ENCODE measurements around the gene PTK6. TPM values are rescaled to one million over a fixed set of nuclear protein-coding genes. Genes with fewer than 3 reads are reported as not detected.

Gene PTK6
- total and polyA plus RNA-seq, 9 donors = 0.07 to 0.46 (median 0.12) TPM; not detected in 2

DNA sequence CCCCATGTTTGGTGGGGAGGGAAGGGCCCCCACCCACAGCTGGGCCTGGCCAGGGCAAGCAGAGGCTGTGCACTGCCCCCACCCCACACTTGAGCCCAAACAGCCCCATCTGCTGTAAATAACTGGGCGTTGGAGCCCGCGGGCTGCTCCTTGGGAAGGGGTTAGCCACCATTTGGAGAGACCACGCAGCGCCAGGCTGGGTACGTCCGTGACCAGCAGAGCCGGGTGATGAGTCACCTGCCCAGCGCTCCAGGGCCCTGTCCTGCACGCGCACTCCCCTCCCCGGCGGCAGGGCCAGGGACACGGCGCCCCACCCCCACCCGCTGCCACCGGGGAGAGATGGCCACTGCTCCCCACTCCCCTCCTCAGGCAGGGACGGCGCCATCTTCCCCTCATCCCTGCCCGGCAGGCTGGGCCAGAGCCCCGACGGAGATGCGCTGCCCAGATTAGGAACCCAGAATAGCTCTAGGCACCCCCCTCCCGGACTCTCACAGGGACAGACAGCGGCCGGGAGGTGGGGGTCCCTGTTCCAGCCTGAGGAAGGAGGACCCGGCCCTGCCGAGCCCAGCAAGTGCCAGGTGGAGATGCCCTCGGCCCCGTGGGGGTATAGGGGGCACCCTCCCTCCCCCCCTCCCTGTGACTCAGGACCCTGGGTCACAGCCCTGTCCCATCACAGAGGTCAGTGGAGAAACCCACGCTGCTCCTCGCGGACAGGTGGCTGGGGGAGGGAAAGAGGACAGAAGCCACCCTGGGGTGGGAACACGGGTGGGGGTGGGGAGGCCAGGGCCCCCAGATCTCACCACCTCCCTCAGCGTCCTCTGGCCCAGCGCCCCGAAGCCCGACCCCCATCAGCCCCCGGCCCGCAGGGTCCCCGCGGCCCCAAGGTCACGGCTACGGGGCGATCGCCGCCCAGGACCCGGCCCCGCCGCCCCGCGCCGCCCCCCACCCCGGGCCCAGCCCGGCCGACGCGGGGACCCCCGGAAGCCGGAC is 38.9 kb downstream of the PTK6 start:
- DNase-seq = peak in 1 of 5 donors; percentile 17
- intact Hi-C loops (cut with DNase I) = no loop called here
- 6 to 9% (median 8%) methylated on average over 30 to 60 of the region's 60 CpGs for WGBS, 3 donors
- peaks cover 4% of the 10 kb centered on the region for H3K4me1 ChIP-seq (ENCODE audit: insufficient read depth)
- no peak for TF ChIP-seq EP300 (IDR thresholded peaks at IDR 0.05)
- TF ChIP-seq POLR2A (IDR thresholded peaks at IDR 0.05) = no peak
- TF ChIP-seq, protein P1, sequence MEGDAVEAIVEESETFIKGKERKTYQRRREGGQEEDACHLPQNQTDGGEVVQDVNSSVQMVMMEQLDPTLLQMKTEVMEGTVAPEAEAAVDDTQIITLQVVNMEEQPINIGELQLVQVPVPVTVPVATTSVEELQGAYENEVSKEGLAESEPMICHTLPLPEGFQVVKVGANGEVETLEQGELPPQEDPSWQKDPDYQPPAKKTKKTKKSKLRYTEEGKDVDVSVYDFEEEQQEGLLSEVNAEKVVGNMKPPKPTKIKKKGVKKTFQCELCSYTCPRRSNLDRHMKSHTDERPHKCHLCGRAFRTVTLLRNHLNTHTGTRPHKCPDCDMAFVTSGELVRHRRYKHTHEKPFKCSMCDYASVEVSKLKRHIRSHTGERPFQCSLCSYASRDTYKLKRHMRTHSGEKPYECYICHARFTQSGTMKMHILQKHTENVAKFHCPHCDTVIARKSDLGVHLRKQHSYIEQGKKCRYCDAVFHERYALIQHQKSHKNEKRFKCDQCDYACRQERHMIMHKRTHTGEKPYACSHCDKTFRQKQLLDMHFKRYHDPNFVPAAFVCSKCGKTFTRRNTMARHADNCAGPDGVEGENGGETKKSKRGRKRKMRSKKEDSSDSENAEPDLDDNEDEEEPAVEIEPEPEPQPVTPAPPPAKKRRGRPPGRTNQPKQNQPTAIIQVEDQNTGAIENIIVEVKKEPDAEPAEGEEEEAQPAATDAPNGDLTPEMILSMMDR (IDR thresholded peaks at IDR 0.05) = no peak
- H3K27me3 ChIP-seq = no peaks in the 10 kb centered on the region
- no peak overlapping the region for H3K4me3 ChIP-seq
- H3K27ac ChIP-seq = no peak overlapping the region
- H3K36me3 ChIP-seq = no peaks in the 10 kb centered on the region
- H3K9me3 ChIP-seq = no peaks in the 10 kb centered on the region

DNA sequence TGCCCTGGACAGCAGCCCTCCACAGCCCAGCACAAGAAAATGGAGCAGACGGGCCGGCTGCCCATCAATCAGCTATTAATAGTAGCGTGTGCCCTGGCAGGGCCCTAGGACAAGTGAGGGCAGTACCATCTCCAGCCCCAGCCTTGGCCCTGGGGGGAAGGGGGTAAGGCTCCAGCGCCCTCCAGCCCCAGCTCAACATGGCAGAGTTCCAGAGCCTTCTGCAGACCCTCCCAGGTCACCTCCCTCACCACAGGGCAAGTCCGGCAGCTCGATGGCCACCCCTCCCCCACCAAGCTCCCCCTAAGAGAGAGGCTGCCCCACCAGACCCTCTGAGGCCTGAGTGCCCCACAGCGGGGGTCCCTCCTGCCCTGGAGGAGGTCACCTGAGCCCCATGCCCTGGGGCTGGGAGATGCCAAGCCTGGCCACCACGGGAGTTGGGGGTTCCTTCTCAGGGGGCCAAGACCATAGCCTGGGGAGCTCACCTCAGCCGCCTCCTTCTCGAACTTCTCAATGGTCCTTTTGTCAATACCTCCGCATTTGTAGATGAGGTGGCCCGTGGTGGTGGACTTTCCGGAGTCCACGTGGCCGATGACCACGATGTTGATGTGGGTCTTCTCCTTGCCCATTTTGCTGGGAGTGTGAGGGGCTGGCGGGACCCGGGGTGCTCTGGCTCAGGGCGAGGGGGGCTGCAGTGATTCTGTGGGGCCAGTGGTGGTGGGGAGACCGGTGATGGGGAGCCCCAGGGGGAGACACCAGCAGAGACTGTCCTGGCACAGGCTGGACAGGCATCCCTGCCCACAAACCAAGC is 39.8 kb downstream of the PTK6 start:
- H3K27ac ChIP-seq = no peak overlapping the region

DNA sequence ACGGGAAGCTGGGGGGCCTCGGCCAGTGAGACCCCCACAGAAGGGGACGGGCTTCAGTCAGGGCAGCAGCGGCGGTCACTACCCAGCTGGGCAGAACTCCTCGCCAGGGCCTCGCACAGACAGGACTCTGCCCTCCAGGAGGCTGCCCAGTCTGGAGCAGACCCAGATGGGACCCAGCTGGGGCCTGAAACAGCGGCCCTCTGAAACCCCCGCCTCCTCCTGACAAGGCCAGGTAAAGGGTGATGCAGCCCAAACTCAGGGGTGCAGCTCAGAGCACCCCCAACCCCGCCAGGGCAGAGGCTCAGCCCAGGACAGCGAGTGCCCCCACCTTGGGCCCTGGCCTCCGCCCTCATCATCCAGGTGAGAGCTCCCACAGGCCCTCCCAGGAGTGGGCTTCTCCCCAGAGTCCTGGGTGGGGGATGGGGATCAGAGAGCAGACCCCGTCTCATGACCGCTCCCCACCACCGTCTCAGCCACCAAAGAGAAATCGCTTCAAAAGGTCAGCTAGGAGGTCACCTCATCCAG is 40.5 kb downstream of the PTK6 start:
- peak overlapping the region; percentile 31 for H3K4me3 ChIP-seq
- no peaks in the 10 kb centered on the region for H3K9me3 ChIP-seq
- TF ChIP-seq POLR2A (IDR thresholded peaks at IDR 0.05) (no peak), EP300 (IDR thresholded peaks at IDR 0.05) (no peak)
- TF ChIP-seq, protein P1 (IDR thresholded peaks at IDR 0.05) = no peak
- no peak for DNase-seq
- no peak overlapping the region for H3K27ac ChIP-seq
- peaks cover 4% of the 10 kb centered on the region for H3K4me1 ChIP-seq (ENCODE audit: insufficient read depth)
- no peaks in the 10 kb centered on the region for H3K36me3 ChIP-seq
- intact Hi-C loops (cut with DNase I) = no loop called here
- H3K27me3 ChIP-seq = no peaks in the 10 kb centered on the region
- WGBS, 3 donors = 52 to 57% (median 56%) methylated on average over 15 to 16 of the region's 16 CpGs

More for the DNA sequence above, 39.8 kb downstream of the PTK6 start:
- Histone ChIP-seq H3K27me3 (no peaks in the 10 kb centered on the region), H3K9me3 (no peaks in the 10 kb centered on the region), H3K4me1 (ENCODE audit: insufficient read depth) (peaks cover 4% of the 10 kb centered on the region), H3K36me3 (no peaks in the 10 kb centered on the region), H3K4me3 (no peak overlapping the region)
- no peak for DNase-seq
- intact Hi-C loops (cut with DNase I) = no loop called here
- WGBS, 3 donors = 66 to 72% (median 67%) methylated on average over 18 to 20 of the region's 20 CpGs
- TF ChIP-seq EP300 (IDR thresholded peaks at IDR 0.05) = no peak
- TF ChIP-seq, protein P1 (IDR thresholded peaks at IDR 0.05) = no peak
- TF ChIP-seq POLR2A (IDR thresholded peaks at IDR 0.05) = no peak
